Measurements from ENCODE around the gene MCU.

The MCU gene

DNA sequence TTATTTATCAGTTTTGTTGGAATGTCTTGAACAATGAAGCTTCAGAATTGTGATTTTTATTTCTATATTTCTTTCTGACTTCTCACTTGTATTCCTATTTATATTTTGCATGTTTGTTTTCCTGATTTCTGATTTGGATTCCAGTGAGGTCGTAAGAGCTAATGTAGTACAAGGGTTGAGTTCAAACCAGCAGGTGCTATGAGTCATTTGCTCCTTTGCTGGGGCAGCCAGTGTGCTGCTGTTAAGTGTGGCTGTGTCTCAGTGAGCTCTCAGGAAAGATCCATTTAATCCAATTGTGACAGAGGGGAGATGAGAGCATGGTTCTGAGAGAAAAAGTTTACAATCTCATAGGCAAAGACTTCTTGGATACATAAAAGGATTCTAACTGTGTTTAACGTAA is 48.6 kb downstream of the MCU start:
- TF ChIP-seq, protein P1, sequence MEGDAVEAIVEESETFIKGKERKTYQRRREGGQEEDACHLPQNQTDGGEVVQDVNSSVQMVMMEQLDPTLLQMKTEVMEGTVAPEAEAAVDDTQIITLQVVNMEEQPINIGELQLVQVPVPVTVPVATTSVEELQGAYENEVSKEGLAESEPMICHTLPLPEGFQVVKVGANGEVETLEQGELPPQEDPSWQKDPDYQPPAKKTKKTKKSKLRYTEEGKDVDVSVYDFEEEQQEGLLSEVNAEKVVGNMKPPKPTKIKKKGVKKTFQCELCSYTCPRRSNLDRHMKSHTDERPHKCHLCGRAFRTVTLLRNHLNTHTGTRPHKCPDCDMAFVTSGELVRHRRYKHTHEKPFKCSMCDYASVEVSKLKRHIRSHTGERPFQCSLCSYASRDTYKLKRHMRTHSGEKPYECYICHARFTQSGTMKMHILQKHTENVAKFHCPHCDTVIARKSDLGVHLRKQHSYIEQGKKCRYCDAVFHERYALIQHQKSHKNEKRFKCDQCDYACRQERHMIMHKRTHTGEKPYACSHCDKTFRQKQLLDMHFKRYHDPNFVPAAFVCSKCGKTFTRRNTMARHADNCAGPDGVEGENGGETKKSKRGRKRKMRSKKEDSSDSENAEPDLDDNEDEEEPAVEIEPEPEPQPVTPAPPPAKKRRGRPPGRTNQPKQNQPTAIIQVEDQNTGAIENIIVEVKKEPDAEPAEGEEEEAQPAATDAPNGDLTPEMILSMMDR (IDR thresholded peaks at IDR 0.05; ENCODE audit: control extremely low read depth, extremely low read depth, low read depth, missing control alignments): no peak
- ChIA-PET CTCF (interaction anchor here (0.9 kb wide), 1 partner anchor 10 kb away, joined by 3 read pairs; no protein-coding TSS in a partner anchor), POLR2A (interaction anchor here (0.6 kb wide), 1 partner anchor 47 kb away, joined by 3 read pairs; no protein-coding TSS in a partner anchor)
- DNase-seq (ENCODE audit: extremely low spot score): no peak

DNA sequence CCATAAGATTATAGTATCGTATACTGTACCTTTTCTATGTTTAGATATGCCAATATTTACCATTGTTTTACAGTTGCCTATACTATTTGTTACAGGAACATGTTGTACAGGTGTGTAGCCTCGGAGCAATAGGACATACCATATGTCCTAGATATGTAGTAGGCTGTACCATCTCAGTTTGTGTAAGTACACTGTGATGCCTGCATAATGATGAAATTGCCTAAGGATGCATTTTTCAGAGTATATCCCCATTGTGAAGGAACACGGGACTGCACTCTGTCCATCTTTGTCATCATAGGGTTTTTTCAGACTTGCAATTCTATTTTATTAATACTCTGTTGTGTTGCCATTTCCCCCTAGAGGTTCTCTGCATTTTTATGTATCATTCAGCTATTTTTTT is 50.1 kb downstream of the MCU start:
- ChIA-PET CTCF (no interaction called here), POLR2A (no interaction called here)
- TF ChIP-seq, protein P1 (IDR thresholded peaks at IDR 0.05; ENCODE audit: control extremely low read depth, extremely low read depth, low read depth, missing control alignments): no peak
- DNase-seq (ENCODE audit: extremely low spot score): no peak

DNA sequence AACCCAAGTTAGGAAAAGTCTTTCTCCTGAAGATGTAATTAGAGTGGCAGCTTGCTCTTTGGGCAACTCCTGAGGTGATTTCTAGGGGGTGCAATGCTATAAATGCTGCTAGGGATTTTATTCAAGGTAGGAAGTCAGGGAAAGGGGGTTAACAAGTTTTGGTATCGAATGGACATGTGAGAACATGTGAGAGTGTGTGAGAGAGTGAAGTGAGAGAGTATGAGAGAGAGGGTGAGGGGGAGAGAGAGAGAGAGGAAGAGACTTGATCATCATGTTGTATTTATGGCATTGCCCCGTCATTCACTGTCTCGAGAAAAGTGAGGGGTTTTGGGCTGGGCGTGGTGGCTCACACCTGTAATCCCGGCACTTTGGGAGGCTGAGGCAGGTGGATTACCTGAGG is 50.9 kb downstream of the MCU start:
- no peak for DNase-seq (ENCODE audit: extremely low spot score)
- ChIA-PET CTCF (no interaction called here), POLR2A (no interaction called here)
- TF ChIP-seq, protein P1 (IDR thresholded peaks at IDR 0.05; ENCODE audit: control extremely low read depth, extremely low read depth, low read depth, missing control alignments): no peak

DNA sequence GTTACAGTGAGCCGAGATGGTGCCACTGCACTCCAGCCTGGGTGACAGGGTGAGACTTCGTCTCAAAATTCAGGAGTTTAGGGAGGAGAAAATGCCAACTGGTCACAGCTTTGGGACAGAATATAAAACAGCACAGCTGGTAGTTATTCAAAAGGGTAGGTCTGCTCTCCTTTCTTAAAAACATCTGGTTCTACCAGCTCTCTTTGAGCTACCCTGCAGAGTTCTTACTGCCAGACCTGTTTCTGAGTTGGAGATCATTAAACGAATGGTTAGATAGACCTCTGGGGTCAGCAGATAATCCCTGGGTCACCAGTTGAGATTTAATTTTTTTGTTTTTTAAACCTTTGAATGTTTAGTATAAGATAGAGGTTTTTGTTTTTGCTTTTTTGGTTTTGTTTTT is 52.6 kb downstream of the MCU start:
- ChIA-PET CTCF (interaction anchor here (1.3 to 1.8 kb wide), 4 partner anchors 10 to 380 kb away, joined by 3 to 6 read pairs (median 4); no protein-coding TSS in a partner anchor), POLR2A (no interaction called here)
- no peak for DNase-seq (ENCODE audit: extremely low spot score)
- TF ChIP-seq, protein P1 (IDR thresholded peaks at IDR 0.05; ENCODE audit: control extremely low read depth, extremely low read depth, low read depth, missing control alignments): no peak

DNA sequence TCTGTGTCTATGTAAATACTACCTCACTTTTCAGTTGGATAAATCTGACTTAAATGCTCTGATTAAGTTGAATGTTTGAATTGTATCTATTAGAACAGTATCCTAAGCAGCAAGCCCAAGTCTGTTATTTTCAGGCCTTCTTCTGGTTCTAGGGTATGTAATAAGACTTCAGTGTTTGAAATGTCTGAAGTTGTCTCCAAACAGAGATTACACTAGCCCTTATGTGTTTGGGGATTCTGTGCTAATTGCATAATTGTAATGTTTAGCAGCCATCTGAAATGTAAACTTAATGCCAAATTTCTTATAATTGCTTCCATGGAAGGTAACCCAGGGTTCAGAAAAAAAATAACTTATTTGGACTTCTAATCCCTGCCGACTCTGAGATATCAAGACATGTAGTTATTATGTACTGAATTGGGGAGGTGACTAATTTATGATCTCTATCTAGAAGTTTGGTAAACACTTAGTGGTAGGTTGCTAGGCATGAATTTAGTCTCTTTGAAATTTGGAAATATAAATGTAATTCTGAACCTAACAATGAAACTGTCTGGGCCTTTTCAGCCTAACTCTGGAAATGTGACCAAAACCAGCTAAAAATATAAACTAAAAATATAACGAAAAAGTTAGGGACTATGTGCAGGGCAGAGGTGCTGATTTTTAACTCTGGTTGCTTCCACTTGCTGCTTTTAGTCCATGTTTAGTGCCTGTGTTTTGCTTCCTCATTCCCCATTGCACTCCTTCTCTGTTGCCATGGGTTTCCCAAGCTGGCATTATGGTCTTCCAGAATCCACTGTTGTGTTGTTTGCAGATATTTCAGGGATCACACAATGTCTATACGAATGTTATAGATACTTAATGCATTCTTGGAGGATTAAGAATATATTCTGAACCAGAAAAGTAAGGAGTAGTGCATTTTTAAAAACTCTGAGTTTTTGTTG is 54.8 kb downstream of the MCU start:
- TF ChIP-seq, protein P1 (IDR thresholded peaks at IDR 0.05; ENCODE audit: control extremely low read depth, extremely low read depth, low read depth, missing control alignments): no peak
- DNase-seq (ENCODE audit: extremely low spot score): no peak
- CTCF ChIA-PET: no interaction called here
- POLR2A ChIA-PET: no interaction called here

DNA sequence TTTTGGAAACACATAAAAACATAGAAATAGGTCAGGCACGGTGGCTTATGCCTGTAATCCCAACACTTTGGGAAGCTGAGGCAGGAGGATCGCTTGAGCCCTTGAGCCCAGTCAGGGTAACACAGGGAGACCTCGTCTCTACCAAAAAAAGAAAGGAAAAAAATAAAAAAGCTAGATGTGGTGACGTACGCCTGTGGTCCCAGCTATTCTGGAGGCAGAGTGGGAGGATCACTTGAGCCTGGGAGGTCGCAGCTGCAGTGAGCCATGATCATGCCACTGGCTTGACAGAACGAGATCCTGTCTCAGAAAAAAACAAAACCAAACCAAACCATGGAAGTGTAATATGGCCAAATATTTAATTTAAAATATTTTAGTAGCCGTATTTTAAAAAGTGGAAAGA is 55.6 kb downstream of the MCU start:
- TF ChIP-seq, protein P1 (IDR thresholded peaks at IDR 0.05; ENCODE audit: control extremely low read depth, extremely low read depth, low read depth, missing control alignments): no peak
- DNase-seq (ENCODE audit: extremely low spot score): no peak
- POLR2A ChIA-PET: no interaction called here
- CTCF ChIA-PET: no interaction called here

Data from GM10248 (cell line).